Measurements from ENCODE around the gene OR2T8. TPM values are rescaled to one million over a fixed set of nuclear protein-coding genes. Genes with fewer than 3 reads are reported as not detected.

The OR2T8 gene
- total RNA-seq, 1 donor from 2014 or later: not detected

DNA sequence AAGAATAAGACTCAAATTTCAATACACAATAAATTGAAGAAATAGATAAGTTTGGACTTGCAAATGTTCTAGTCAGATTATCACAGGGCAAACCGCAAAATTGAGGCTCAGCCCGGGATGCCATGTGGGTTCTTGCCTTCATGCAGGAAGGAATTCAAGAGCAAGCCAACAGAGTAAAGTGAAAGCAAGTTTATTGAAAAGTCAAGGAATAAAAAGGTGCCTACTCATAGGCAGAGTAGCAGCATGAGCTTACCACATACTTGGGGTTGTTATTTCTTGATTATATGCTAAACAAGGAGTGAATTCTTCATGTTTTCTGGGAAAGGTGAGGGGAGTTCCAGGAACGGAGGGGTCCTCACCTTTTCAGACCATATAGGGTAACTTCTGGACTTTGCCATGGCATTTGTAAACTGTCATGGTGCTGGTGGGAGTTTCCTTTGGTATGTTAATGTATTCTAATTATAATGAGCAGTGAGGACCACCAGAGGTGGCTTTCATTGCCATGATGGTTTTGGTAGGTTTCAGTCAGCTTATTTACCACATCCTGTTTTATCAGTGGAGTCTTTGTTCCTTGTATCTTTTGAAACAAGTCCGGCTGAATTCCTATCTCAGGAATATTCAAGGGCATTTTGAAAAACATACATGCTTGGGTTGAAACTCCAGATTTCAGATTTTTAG lies 43.0 kb downstream of the OR2T8 start:
- no peak for DNase-seq

DNA sequence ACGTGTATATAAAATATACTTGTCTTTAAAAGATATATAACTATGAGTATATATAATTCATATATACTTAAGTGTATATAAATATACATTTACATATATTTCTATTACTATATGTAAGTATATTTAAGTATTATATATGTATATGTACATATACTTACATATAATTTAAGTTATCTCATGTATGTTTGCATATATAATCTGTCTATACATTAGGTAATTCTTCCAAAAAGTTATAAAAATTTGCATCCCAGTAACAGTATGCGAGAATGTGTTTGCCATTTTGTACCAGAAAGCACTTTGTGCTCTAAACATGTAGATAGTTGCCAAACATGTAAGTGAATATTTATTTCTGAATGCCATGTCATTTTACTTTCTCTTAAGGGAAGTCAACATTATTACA lies 44.9 kb downstream of the OR2T8 start, which contains the start of gene OR2AK2:
OR2AK2 (plus strand) TSS at position 301 of the 400 bp plus-strand sequence. CDS start 144 bp downstream, outside the sequence.
- DNase-seq: no peak

DNA sequence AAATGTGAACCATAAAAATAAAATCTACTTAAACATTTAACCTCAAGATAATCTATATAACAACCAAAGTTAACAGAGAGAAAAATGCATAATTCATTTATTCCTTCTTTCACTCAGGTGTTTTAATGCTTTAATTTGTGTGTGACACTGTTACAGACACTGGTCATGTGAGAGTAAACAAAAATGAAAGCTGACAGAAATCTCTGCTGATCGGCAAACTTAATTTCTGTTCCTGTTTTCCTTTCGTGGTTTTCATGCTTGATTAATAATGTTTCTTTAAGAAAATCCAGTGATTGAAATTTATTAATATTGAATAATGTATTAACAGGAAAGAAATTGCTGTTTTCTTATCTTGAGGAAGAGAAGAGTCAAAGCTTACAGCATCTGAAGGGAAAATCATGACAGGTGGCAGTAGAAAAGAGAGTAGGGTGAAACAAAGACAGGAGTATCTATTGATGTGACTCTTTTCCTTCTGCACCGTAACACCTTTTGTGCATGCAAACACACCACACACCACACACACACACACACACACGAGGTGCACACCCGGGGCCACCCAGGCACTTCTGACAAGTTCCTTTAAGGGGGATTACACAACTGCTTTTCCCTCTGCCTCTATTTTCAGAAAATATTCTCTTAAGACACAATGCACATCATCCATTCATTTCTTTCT lies 46.6 kb downstream of the OR2T8 start:
- no peak for DNase-seq

Other genes with a start within 250 kb of the OR2T8 start
- not detected in 2 replicates for gene OR13G1, start 240.5 kb upstream of the OR2T8 start, total RNA-seq
- not detected in 2 replicates for gene OR6F1, start 203.6 kb upstream of the OR2T8 start, total RNA-seq
- gene OR14K1, start 181.6 kb upstream of the OR2T8 start, total RNA-seq: not detected in 2 replicates
- gene OR14A2, start 172.1 kb upstream of the OR2T8 start, total RNA-seq: not detected in 2 replicates
- gene OR1C1, start 159.7 kb upstream of the OR2T8 start, total RNA-seq: not detected in 2 replicates
- not detected in 2 replicates for gene OR14A16, start 96.1 kb upstream of the OR2T8 start, total RNA-seq
- not detected in 2 replicates for gene OR11L1, start 78.4 kb upstream of the OR2T8 start, total RNA-seq
- 0.17 and 0.37 TPM in 2 replicates for gene TRIM58, start 63.1 kb upstream of the OR2T8 start, total RNA-seq
- gene OR2W3, start 24.7 kb upstream of the OR2T8 start, total RNA-seq: not detected in 2 replicates
- gene OR2AJ1, start 4.6 kb downstream of the OR2T8 start, total RNA-seq: not detected in 2 replicates
- gene OR2L8, start 28.6 kb downstream of the OR2T8 start, total RNA-seq: 0.17 TPM in 1 of 2 replicates, not detected in the other
- not detected in 2 replicates for gene OR2AK2, start 45.0 kb downstream of the OR2T8 start, total RNA-seq
- not detected in 2 replicates for gene OR2L5, start 93.4 kb downstream of the OR2T8 start, total RNA-seq
- under 0.01 TPM in 1 of 2 replicates, not detected in the other for gene OR2L2, start 109.8 kb downstream of the OR2T8 start, total RNA-seq
- not detected in 2 replicates for gene OR2L3, start 126.6 kb downstream of the OR2T8 start, total RNA-seq
- gene OR2L13, start 174.9 kb downstream of the OR2T8 start, total RNA-seq: not detected in 2 replicates
- gene OR2M5, start 224.9 kb downstream of the OR2T8 start, total RNA-seq: not detected in 2 replicates

All from dermis blood vessel endothelial cell (primary cell).